ENCODE data around the gene GNAS.

Gene GNAS

GRCh38 chr20:58854638-58855471 is 2.3 kb downstream of the GNAS start:
- no peak for DNase-seq

- DNase-seq: no peak
These were observed 3.2 kb downstream of the GNAS start for GRCh38 chr20:58855506-58856389.

- DNase-seq: no peak
These were observed 10.7 kb downstream of the GNAS start for GRCh38 chr20:58863044-58863790.

GRCh38 chr20:58864346-58864745 is 11.8 kb downstream of the GNAS start:
- peak in 1 of 2 donors; percentile 32 for DNase-seq

GRCh38 chr20:58865843-58866242 is 13.3 kb downstream of the GNAS start:
- DNase-seq: no peak

GRCh38 chr20:58867211-58867610 is 14.7 kb downstream of the GNAS start:
- DNase-seq: no peak

GRCh38 chr20:58868795-58869194 is 16.3 kb downstream of the GNAS start:
- DNase-seq: no peak

GRCh38 chr20:58869662-58870227 is 17.2 kb downstream of the GNAS start:
- DNase-seq: no peak

GRCh38 chr20:58870293-58871014 is 17.9 kb downstream of the GNAS start:
- DNase-seq: peak; percentile 52 to 61

GRCh38 chr20:58871533-58872102 is 19.1 kb downstream of the GNAS start:
- DNase-seq: no peak

GRCh38 chr20:58874469-58874868 is 22.0 kb downstream of the GNAS start:
- DNase-seq: no peak

- DNase-seq: no peak
These were observed 22.6 kb downstream of the GNAS start for GRCh38 chr20:58875111-58875510.

- no peak for DNase-seq
These were observed 23.1 kb downstream of the GNAS start for GRCh38 chr20:58875541-58876134.

- DNase-seq: no peak
These were observed 23.9 kb downstream of the GNAS start for GRCh38 chr20:58876437-58876836.

- DNase-seq: no peak
These were observed 24.8 kb downstream of the GNAS start for GRCh38 chr20:58877050-58877975.

- peak in 1 of 2 donors; percentile 27 for DNase-seq
These were observed 25.5 kb downstream of the GNAS start for GRCh38 chr20:58877976-58878360.

GRCh38 chr20:58878399-58878798 is 25.9 kb downstream of the GNAS start:
- DNase-seq: no peak

- DNase-seq: no peak
These were observed 27.9 kb downstream of the GNAS start for GRCh38 chr20:58880441-58880840.

- no peak for DNase-seq
These were observed 28.7 kb downstream of the GNAS start for GRCh38 chr20:58880994-58881752.

Measured in CD4-positive, alpha-beta T cell treated with Interleukin-1 beta for 1 hour (primary cell).